ENCODE results near the gene HYLS1.

HYLS1 gene

GRCh38 chr11:125948278-125949051 lies 61.0 kb downstream of the HYLS1 start:
- no peak for DNase-seq (ENCODE audit: low read depth in 2 of 2)

- DNase-seq (ENCODE audit: low read depth in 2 of 2), result no peak
These were observed 62.1 kb downstream of the HYLS1 start for GRCh38 chr11:125949271-125950177.

- DNase-seq (ENCODE audit: low read depth in 2 of 2), result no peak
These were observed 62.7 kb downstream of the HYLS1 start for GRCh38 chr11:125950178-125950490.
